GM18508 (cell line): ENCODE results near the gene VRK2.
"Not testable (repeated sequence)": the region's sequence is repeated elsewhere in the genome, so short reads cannot be mapped to it uniquely, and the experiment has no call there.

Experiments
- ATAC-seq: cut with Tn5 transposase; IDR thresholded peaks from one replicate; pipeline ENCODE4 v1.9.1; 2021; ENCODE audit warnings: moderate number of reproducible peaks; ENCODE audit not compliant: insufficient read depth, unreplicated experiment

VRK2 gene

DNA sequence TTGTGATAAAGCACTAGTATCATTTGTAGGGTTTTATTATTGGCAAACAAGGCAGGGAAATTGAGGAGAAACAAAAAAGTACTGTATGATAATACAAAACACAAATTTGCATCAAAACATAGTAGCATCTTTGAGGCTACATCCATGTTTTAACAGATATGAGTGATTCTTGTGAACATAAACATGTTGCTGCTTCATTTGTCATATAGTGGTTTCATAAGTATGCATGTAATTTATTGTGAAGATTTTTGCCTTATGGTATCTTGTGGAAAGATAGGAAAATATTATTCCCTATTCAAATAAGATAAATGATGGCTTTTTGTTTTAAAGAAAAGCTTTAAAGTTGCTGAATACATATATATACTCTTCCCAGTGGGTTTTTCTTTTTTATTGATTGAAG is 60.3 kb downstream of the VRK2 start:
- ATAC-seq: no peak

DNA sequence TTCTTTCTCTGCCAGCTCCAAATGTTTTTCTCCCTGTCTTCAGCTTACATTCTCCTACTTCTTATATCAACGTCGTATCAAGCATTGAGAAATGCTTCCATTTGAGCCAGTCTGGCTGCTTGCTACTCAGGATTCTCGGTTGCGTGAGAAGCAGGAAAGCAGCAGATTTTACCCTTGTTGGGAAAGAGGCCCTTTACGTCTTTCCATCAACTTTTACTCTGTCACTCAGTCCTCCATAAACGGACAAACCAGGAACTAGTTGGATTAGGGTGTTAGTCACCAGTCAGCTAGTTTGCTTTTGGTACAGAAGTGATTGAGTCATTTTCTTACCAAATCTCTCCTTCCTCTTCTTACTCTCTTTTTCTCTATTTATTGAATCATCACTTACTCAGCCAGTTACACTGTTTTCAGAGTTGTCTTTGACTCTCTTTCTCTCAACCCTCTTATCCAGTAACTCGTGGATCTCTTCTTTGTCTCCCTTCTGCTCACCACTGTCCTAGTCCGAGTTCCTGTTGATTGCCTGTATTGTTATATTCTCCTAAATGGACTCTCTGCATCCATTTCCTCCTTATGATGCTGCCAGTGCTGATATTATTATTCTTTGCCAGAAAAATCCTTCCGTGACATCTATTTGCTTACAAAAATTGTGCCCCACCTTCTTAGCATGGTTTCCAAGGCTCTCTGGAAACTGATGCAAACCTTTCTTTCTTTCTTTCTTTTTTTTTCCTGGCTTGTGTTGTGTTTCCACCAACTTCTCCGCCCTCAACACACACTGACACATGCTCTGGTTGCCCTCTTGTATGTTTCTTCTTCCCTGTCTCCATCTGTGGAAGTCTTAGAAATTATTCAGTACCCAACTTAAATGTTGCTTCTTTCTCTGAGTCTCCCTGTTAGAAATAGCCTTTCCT is 61.5 kb downstream of the VRK2 start:
- no peak for ATAC-seq

DNA sequence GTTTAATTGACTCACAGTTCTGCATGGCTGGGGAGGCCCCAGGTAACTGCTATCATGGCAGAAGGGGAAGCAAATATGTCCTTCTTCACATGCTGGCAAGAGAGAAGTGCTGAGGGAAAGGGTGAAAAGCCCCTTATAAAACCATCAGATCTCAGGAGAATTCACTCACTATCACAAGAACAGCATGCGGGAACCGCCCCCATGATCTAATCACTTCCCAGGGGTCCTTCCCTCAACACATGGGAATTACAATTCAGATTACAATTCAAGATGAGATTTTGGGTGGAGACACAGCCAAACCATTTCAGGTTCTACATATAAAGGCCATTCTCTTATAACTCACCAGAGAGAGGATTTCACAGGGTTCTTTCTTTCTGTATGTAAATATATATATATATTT is 62.9 kb downstream of the VRK2 start:
- no peak for ATAC-seq

DNA sequence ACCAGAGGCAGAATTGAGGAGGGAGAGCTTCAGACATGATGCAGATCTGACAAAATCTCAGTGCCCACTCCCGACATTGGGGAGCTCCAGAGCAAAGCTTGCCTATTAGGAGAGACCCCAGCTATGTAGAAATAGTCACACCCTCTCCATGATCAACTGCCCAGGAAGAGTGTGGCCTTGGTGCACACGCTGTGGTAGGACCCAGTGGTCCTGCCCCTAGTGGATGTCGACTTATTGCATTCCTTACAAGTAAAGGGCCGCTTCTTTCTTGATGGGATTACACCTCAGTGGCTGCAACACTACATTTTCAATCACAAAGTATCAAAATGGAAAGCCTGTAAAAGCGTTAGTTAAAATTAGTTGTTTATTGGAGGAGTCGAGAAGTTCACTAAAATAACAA is 64.2 kb downstream of the VRK2 start:
- no peak for ATAC-seq

GRCh38 chr2:58113563-58113962 is 67.0 kb downstream of the VRK2 start:
- ATAC-seq: not testable (repeated sequence)

DNA sequence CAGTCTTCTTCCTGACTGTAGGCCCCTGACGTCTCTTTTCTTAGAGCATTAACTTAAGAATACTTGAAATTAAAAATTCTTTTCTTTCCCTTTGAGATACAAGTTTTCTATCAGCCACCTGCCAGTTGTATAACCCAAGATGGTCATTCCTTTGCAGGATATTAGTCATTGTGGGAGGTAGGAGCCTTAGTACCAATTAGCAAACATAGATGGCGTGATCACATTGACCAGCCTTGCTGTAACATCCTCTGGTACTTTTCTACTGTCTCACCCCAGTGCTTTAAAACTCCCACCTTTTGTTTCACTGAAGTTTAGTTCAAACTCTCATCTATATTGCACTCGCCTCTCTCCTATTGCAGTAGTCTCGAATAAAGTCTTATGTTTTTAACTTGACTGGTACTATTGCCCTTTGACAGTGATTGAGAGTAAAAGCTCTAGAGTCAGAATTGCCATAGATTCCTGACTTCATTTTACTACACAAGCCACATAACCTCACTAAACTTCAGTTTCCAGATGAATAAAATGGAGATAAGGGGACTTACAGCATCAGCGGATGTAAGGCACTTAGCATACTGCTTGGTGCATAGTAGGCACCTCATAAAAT is 74.1 kb downstream of the VRK2 start:
- no peak for ATAC-seq

DNA sequence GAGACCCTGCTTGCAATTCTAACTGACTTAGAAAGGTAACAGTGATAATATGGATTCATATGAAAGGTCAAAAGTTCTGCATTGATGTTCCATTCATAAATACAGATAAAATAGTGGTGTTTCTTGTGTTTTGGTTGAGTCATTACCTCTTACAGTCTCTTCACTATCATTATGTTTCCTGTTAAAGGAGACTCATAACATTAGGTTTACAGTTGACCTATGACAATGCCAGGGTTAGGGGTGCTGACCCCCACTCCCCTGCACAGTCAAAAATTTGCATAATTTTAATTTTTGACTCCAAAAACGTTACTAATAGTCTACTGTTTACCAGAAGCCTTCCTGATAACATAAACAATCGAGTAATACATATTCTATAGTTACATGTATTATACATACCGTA is 75.4 kb downstream of the VRK2 start:
- no peak for ATAC-seq

- ATAC-seq: no peak
These were observed 75.9 kb downstream of the VRK2 start for GRCh38 chr2:58122540-58122939.

DNA sequence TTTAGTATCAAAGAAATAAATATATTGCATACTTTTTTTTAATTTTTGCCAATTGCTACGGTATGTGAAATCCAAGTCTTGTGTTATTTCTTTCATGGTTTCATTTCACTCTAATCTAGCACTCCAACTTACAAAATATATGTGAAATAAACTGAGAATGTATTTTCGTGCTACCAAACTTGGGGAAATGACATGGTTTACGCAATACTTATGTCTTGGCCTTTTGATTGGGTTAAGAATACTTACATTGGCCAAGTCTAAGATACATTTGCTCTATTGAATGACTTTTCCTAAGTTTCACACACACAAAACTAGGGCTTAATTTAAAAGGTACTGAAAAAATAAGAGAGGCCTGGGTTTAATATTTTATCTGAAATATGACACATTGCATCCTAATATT is 80.5 kb downstream of the VRK2 start:
- no peak for ATAC-seq

DNA sequence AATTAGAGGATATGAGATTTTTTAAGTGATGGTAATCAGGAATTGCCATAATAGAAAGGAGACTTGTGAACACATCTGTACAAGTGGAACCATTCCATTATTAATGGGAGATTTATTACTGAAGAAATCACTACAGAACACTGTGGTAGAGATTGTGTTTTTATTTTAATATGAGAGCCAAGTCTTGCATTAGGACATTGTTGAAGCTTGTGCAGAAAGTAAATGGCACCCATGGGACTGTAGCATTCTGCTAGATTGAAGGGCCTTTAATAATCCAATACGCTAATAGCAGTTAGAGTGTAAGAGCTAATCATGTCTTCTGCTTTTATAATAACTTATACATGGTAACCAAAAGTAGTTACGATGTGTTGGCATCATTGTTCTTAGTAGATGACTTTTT is 83.6 kb downstream of the VRK2 start:
- no peak for ATAC-seq

DNA sequence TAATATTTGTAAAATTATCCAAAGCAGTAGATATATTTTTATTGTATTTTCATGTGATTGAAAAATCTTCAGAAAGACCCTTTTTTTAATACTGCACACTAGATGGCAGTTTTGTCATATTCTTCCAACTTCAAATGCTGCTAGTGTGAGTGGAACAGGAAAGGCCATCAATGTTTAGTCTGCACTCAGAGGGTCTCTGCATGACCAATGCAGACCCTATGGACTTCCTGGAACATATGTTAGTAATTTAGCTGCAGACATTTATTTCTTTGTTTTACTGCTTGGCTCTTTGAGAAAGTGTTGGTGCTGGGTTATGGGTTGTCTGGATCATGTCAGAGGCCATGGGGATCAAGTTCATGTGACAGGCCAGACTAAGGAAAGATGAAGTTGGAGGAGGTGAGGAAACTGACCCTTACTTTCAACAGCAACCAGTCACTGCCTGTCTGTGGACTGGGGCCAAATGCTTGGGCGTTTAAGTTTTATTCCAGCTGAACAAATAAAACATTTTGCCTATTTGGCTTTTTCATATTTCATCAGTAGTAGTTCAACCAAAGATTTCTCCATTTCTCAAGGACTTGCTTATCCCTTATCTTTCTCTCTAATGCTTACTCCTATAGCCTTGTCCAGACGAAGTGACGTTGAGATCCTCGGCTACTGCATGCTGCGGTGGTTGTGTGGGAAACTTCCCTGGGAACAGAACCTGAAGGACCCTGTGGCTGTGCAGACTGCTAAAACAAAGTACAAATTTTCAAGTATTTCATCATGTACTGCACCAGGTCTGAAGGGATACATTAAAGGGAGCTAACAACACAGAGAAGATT is 84.8 kb downstream of the VRK2 start:
- ATAC-seq: no peak

- no peak for ATAC-seq
These were observed 86.8 kb downstream of the VRK2 start for GRCh38 chr2:58133395-58133794.

GRCh38 chr2:58135861-58136260 is 89.3 kb downstream of the VRK2 start:
- no peak for ATAC-seq

GRCh38 chr2:58137221-58137620 is 90.6 kb downstream of the VRK2 start:
- no peak for ATAC-seq

DNA sequence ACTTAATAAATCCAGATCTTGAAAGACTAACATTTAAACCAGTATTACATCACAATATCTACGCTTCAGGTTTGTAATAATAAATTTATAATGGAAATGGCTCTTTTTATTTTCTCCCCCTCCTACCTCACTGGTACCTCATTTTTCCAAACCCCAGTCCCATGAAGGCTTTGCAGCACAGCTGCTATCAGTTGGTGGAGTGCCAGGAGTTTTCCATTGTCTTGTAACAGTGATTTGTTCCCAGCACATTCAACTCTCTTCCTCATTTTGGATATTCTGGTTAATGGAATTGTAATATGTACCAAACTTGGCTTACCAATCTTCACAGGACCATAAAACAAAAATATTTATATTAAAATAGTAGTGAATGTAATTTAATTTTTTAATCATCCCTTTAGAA is 91.2 kb downstream of the VRK2 start:
- no peak for ATAC-seq

- ATAC-seq: no peak
These were observed 91.9 kb downstream of the VRK2 start for GRCh38 chr2:58138396-58139030.

DNA sequence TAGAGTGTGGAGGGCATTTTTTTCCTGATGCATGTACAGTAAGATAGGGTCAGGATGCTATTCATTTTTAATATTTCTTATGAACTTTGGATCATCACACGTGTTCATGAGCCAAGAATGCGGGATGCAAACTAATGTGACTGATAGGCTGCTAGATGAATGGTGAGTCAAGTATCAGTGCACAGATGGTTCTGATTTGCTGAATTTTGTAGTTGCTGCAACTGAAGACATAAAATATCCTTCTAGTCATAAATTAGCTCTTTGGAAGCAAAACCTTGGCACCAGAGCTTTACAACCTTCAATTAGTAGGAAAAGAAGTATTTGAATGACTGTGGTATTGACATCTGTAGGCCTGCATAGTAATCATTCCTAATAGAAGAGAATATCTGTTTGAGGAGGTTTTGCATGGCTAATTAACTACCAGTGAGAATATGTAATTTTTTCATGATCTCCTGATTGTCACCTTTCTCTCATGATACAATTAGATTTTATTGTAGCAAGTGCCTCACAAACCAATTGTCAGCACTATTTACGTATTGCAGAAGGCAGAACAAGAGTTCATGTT is 94.0 kb downstream of the VRK2 start:
- ATAC-seq: no peak

DNA sequence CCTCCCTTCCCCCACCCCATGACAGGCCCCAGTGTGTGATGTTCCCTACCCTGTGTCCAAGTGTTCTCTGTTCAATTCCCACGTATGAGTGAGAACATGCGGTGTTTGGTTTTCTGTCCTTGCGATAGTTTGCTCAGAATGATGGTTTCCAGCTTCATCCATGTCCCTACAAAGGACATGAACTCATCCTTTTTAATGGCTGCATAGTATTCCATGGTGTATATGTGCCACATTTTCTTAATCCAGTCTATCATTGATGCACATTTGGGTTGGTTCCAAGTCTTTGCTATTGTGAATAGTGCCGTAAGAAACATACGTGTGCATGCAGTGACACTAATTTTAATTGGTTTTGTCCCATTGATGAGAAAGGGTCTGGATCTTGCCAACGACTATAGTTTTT is 99.2 kb downstream of the VRK2 start:
- ATAC-seq: not testable (repeated sequence)

GRCh38 chr2:58146707-58147106 is 100.1 kb downstream of the VRK2 start:
- no peak for ATAC-seq

DNA sequence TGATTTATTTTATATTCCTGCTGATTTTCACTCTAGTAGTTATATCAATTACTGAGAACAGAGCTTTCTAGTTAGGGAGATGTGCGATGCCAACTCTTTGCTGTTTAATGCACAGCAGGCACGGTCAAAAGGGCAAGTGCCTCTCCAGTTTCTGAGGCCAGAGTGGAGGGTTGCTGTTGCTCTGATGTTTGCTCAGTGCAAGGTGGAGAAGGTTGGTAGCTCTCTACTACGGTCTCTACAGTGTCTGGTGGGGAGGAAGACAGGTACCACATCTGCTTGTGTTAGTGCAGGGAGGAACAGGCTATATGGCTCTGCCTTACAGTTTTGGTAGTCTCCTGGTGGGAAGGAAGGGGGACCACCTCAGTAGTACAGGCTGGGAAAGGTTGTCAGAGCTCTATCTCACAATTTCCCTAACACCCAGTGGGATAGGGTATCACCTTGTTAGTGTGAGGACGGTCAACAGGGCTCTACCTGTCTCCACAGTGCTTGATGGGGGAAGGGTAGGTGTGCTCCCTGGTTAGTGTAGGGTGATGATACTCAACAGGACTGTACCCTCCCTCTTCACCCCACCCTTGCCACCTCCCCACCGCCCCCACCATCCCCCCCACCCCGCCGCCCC is 108.7 kb downstream of the VRK2 start:
- no peak for ATAC-seq
